GM23338 (cell line): Measurements from ENCODE around the gene THOP1. TPM values are rescaled to one million over a fixed set of nuclear protein-coding genes. Genes with fewer than 3 reads are reported as not detected.

ENCODE experiments used
- ATAC-seq: fragments of 200-7000 bp; cut with Tn5 transposase; 3 replicates; pipeline ENCODE4 v1.9.1; 2020
- DNase-seq: peaks from one replicate; pipeline ENCODE4 v3.0.0-alpha.2; 2015; ENCODE audit warnings: low spot score
- H2AFZ ChIP-seq: fragments of 200-600 bp; sonication (generic); 2 replicates; pipeline ENCODE4 v1.8.0; 2016; ENCODE audit warnings: antibody characterized with exemption, mild to moderate bottlenecking, moderate library complexity
- H3F3A ChIP-seq: fragments of 200-600 bp; sonication (generic); replicated peaks from 2 replicates; pipeline ENCODE4 v1.8.0; 2017; ENCODE audit warnings: antibody characterized with exemption, mixed run types, low read depth
- H3K27ac ChIP-seq: fragments of 200-600 bp; sonication (generic); 2 replicates; pipeline ENCODE4 v1.6.1; 2016; ENCODE audit warnings: low read depth
- H3K27me3 ChIP-seq: fragments of 200-600 bp; sonication (generic); 2 replicates; pipeline ENCODE4 v1.8.0; 2016; ENCODE audit warnings: mild to moderate bottlenecking, mixed run types, moderate library complexity; ENCODE audit not compliant: insufficient read depth
- H3K36me3 ChIP-seq: fragments of 200-600 bp; sonication (generic); 2 replicates; pipeline ENCODE4 v1.8.0; 2016; ENCODE audit warnings: mild to moderate bottlenecking; ENCODE audit not compliant: insufficient read depth
- H3K4me1 ChIP-seq: fragments of 200-600 bp; sonication (generic); 2 replicates; pipeline ENCODE4 v1.8.0; 2016; ENCODE audit warnings: mild to moderate bottlenecking, moderate library complexity; ENCODE audit not compliant: insufficient read depth
- H3K4me2 ChIP-seq: fragments of 200-600 bp; sonication (generic); 2 replicates; pipeline ENCODE4 v1.7.1; 2017; ENCODE audit warnings: mixed run types
- H3K4me3 ChIP-seq: fragments of 200-600 bp; sonication (generic); 2 replicates; pipeline ENCODE4 v1.6.1; 2016; ENCODE audit warnings: mixed run types
- H3K79me2 ChIP-seq: fragments of 200-600 bp; sonication (generic); replicated peaks from 2 replicates; pipeline ENCODE4 v1.8.0; 2017; ENCODE audit warnings: mild to moderate bottlenecking; ENCODE audit not compliant: insufficient read depth
- H3K9me2 ChIP-seq: fragments of 200-600 bp; sonication (generic); 2 replicates; pipeline ENCODE4 v1.8.0; 2017; ENCODE audit not compliant: insufficient read depth
- H4K20me1 ChIP-seq: fragments of 200-600 bp; sonication (generic); replicated peaks from 2 replicates; pipeline ENCODE4 v1.8.0; 2017; ENCODE audit warnings: mild to moderate bottlenecking; ENCODE audit not compliant: insufficient read depth
- H3K27ac Mint-ChIP-seq: 2 replicates; pipeline ENCODE4 v1.8.0; 2020; ENCODE audit warnings: inconsistent platforms, mild to moderate bottlenecking, moderate library complexity, mixed read lengths
- H3K27me3 Mint-ChIP-seq: 3 replicates; pipeline ENCODE4 v1.8.0; 2022; ENCODE audit warnings: low read depth, mild to moderate bottlenecking, moderate library complexity, mixed read lengths, inconsistent platforms; ENCODE audit not compliant: insufficient read depth, poor library complexity
- H3K36me3 Mint-ChIP-seq: 3 replicates; pipeline ENCODE4 v1.8.0; 2021; ENCODE audit warnings: low read depth, mild to moderate bottlenecking, inconsistent platforms, moderate library complexity, mixed read lengths
- H3K4me1 Mint-ChIP-seq: 3 replicates; pipeline ENCODE4 v1.8.0; 2020; ENCODE audit warnings: mild to moderate bottlenecking, inconsistent platforms, mixed read lengths
- H3K4me3 Mint-ChIP-seq: 3 replicates; pipeline ENCODE4 v1.8.0; 2021; ENCODE audit warnings: moderate library complexity, mild to moderate bottlenecking, inconsistent platforms, mixed read lengths
- H3K9me3 Mint-ChIP-seq: 3 replicates; pipeline ENCODE4 v1.8.0; 2020; ENCODE audit warnings: moderate library complexity, mild to moderate bottlenecking, inconsistent platforms, mixed read lengths
- CREB1 ChIP-seq: fragments of 250-450 bp; sonication (Bioruptor Pico); IDR thresholded peaks from 2 replicates; pipeline ENCODE4 v1.5.0; 2020; ENCODE audit warnings: low read depth, mild to moderate bottlenecking, moderate library complexity
- CTCF ChIP-seq, 2 experiments: fragments of 200-600 bp in 1 of 2; sonication (generic) in 1 of 2; conservative IDR thresholded peaks; 2 replicates each; pipeline versions ENCODE4 v1.5.1 to v1.6.1; 2016 to 2017; ENCODE audit warnings: antibody characterized with exemption in 2 of 2, low read depth in 2 of 2, mild to moderate bottlenecking in 2 of 2, moderate library complexity in 1 of 2
- ETS1 ChIP-seq: IDR thresholded peaks from 2 replicates; pipeline ENCODE4 v1.6.1; 2016; ENCODE audit warnings: antibody characterized with exemption
- EZH2 ChIP-seq: fragments of 200-600 bp; sonication (generic); IDR thresholded peaks from one replicate; pipeline ENCODE4 v1.8.0; 2017; ENCODE audit warnings: antibody characterized with exemption, mild to moderate bottlenecking, low read depth; ENCODE audit not compliant: unreplicated experiment
- EZH2phosphoT487 ChIP-seq: fragments of 200-600 bp; sonication (generic); IDR thresholded peaks from one replicate; pipeline ENCODE4 v1.8.1; 2018; ENCODE audit warnings: antibody characterized with exemption; ENCODE audit not compliant: unreplicated experiment
- JUNB ChIP-seq: IDR thresholded peaks from one replicate; pipeline ENCODE4 v1.6.1; 2016; ENCODE audit warnings: antibody characterized with exemption; ENCODE audit not compliant: unreplicated experiment
- NANOG ChIP-seq: IDR thresholded peaks from 2 replicates; pipeline ENCODE4 v1.6.1; 2016; ENCODE audit warnings: antibody characterized with exemption, borderline replicate concordance
- POLR2AphosphoS5 ChIP-seq: IDR thresholded peaks from 2 replicates; pipeline ENCODE4 v1.6.1; 2016; ENCODE audit warnings: antibody characterized with exemption, low read depth
- REST ChIP-seq: IDR thresholded peaks from one replicate; pipeline ENCODE4 v1.6.1; 2018; ENCODE audit warnings: antibody characterized with exemption; ENCODE audit not compliant: unreplicated experiment
- STAT1 ChIP-seq: IDR thresholded peaks from one replicate; pipeline ENCODE4 v1.6.1; 2016; ENCODE audit warnings: antibody characterized with exemption; ENCODE audit not compliant: unreplicated experiment
- ZNF114 ChIP-seq: fragments of 250-450 bp; sonication (Bioruptor Pico); IDR thresholded peaks from 2 replicates; pipeline ENCODE4 v1.5.0; 2020; ENCODE audit warnings: mild to moderate bottlenecking, moderate library complexity
- ZNF331 ChIP-seq: fragments of 250-450 bp; sonication (Bioruptor Pico); IDR thresholded peaks from 2 replicates; pipeline ENCODE4 v1.5.0; 2020; ENCODE audit warnings: low read depth, mild to moderate bottlenecking, moderate library complexity
- ZNF462 ChIP-seq: fragments of 250-450 bp; sonication (Bioruptor Pico); IDR thresholded peaks from 2 replicates; pipeline ENCODE4 v1.5.0; 2020; ENCODE audit warnings: mild to moderate bottlenecking, moderate library complexity
- polyA plus RNA-seq: library from polyadenylated mRNA; unstranded; fragments of >200 nt; fragmentation: Nextera tagmentation; extraction: Ambion mirVana; gene quantifications from 2 replicates; pipeline ENCODE4 v1.2.1, GENCODE V29; 2016
- total RNA-seq: library from RNA; depleted of rRNA; stranded (reverse); fragments of >200 nt; shearing (Covaris generic); gene quantifications from 2 replicates; pipeline ENCODE4 v1.2.3, GENCODE V29; 2014

The THOP1 gene
- total and polyA plus RNA-seq, 2 experiments from 2014 or later, result 110 to 229 TPM

GRCh38 chr19:2770055-2771013 is 15.0 kb upstream of the THOP1 start:
- peaks cover 49% of the 10 kb centered on the region for H3K79me2 ChIP-seq
- no peak overlapping the region for H3K27ac ChIP-seq

More at GRCh38 chr19:2770055-2771013, 15.0 kb upstream of the THOP1 start:
- no peaks in the 10 kb centered on the region for H3K27me3 ChIP-seq
- no peak for DNase-seq
- no peaks in the 10 kb centered on the region for H3F3A ChIP-seq
- no peak overlapping the region for H3K4me2 ChIP-seq
- H3K4me3 ChIP-seq, result no peak overlapping the region
- peaks cover 14% of the 10 kb centered on the region for H3K27me3 Mint-ChIP-seq
- H3K4me1 Mint-ChIP-seq, result no peaks in the 10 kb centered on the region
- peaks cover 17% of the 10 kb centered on the region for H3K36me3 Mint-ChIP-seq
- no peak overlapping the region for H2AFZ ChIP-seq
- H3K4me3 Mint-ChIP-seq, result no peak overlapping the region
- H4K20me1 ChIP-seq, result peaks cover 23% of the 10 kb centered on the region
- H3K9me2 ChIP-seq, result no peaks in the 10 kb centered on the region
- no peaks in the 10 kb centered on the region for H3K4me1 ChIP-seq
- H3K27ac Mint-ChIP-seq, result no peak overlapping the region
- no peaks in the 10 kb centered on the region; the same call in 1 of the 2 replicates for H3K36me3 ChIP-seq
- TF ChIP-seq EZH2 (no peak), ZNF331 (CRISPR knock-in tag) (no peak), STAT1 (no peak), REST (no peak), JUNB (no peak), EZH2phosphoT487 (no peak), ETS1 (no peak), POLR2AphosphoS5 (no peak), ZNF462 (CRISPR knock-in tag) (no peak), CREB1 (CRISPR knock-in tag) (no peak), NANOG (no peak), ZNF114 (CRISPR knock-in tag) (no peak), CTCF (conservative IDR thresholded peaks at IDR 0.05; ENCODE audit: low read depth in 2 of 2) (no peak)
- ATAC-seq, result no peak
- no peaks in the 10 kb centered on the region for H3K9me3 Mint-ChIP-seq
